PFSK-1 (cell line): ENCODE data around the gene ARID5A.

ENCODE experiments used
- SIN3A ChIP-seq: IDR thresholded peaks from 2 replicates; pipeline ENCODE4 v1.6.1; 2012; ENCODE audit warnings: mild to moderate bottlenecking, low read length, moderate library complexity, borderline replicate concordance; ENCODE audit not compliant: insufficient read depth
- TF ChIP-seq, protein P1 (sequence below), 2 experiments: IDR thresholded peaks; 2 replicates each; pipeline versions ENCODE4 v1.6.1 to v1.8.0; 2011 to 2012; ENCODE audit warnings: low read depth in 2 of 2, low read length in 2 of 2, control low read depth in 1 of 2, inconsistent platforms in 1 of 2, mild to moderate bottlenecking in 1 of 2, moderate library complexity in 1 of 2; ENCODE audit not compliant: insufficient read depth in 1 of 2

DNA sequence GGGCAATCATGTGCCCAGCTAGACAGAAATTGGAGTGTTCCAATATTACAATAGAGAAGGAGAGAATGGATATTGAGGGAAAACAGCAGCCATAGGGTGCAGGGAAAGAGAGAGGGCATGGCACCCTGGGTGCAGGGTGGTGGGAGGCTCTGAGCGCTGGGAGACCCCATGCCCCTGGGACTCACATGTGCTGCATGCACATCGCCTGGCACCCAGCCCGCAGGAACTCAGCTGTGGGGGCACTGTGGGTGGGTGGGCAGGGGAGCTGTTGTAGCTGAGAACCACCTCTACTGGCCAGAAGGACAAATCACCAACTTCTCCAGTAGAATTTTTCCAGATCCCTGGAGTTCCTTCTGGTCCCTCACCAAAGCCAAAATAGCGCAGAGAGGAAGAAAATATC lies 24.2 kb upstream of the ARID5A start:
- TF ChIP-seq, protein P1, sequence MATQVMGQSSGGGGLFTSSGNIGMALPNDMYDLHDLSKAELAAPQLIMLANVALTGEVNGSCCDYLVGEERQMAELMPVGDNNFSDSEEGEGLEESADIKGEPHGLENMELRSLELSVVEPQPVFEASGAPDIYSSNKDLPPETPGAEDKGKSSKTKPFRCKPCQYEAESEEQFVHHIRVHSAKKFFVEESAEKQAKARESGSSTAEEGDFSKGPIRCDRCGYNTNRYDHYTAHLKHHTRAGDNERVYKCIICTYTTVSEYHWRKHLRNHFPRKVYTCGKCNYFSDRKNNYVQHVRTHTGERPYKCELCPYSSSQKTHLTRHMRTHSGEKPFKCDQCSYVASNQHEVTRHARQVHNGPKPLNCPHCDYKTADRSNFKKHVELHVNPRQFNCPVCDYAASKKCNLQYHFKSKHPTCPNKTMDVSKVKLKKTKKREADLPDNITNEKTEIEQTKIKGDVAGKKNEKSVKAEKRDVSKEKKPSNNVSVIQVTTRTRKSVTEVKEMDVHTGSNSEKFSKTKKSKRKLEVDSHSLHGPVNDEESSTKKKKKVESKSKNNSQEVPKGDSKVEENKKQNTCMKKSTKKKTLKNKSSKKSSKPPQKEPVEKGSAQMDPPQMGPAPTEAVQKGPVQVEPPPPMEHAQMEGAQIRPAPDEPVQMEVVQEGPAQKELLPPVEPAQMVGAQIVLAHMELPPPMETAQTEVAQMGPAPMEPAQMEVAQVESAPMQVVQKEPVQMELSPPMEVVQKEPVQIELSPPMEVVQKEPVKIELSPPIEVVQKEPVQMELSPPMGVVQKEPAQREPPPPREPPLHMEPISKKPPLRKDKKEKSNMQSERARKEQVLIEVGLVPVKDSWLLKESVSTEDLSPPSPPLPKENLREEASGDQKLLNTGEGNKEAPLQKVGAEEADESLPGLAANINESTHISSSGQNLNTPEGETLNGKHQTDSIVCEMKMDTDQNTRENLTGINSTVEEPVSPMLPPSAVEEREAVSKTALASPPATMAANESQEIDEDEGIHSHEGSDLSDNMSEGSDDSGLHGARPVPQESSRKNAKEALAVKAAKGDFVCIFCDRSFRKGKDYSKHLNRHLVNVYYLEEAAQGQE (IDR thresholded peaks at IDR 0.05; ENCODE audit: insufficient read depth in 1 of 2, low read depth in 2 of 2, low read length in 2 of 2) = no peak
- TF ChIP-seq SIN3A = no peak
